Fibroblast of lung (primary cell): Measurements from ENCODE around the gene GLP2R. TPM values are rescaled to one million over a fixed set of nuclear protein-coding genes. Genes with fewer than 3 reads are reported as not detected.

ENCODE experiments used
- DNase-seq, 2 donors: peaks; one replicate each; pipeline versions ENCODE4 v3.0.0 to v3.0.0-alpha.2; 2010; ENCODE audit warnings: low read depth in 2 of 2
- H2AFZ ChIP-seq: 2 replicates; pipeline ENCODE4 v1.5.1; 2012; ENCODE audit warnings: low read length, control low read depth, inconsistent platforms
- H3K27ac ChIP-seq: 2 replicates; pipeline ENCODE4 v1.5.1; 2011; ENCODE audit warnings: low read length, control low read depth; ENCODE audit not compliant: insufficient read depth
- H3K27me3 ChIP-seq: 2 replicates; pipeline ENCODE4 v1.5.1; 2011; ENCODE audit warnings: mild to moderate bottlenecking, low read length; ENCODE audit not compliant: control insufficient read depth, insufficient read depth
- H3K36me3 ChIP-seq: 2 replicates; pipeline ENCODE4 v1.5.1; 2011; ENCODE audit warnings: low read length; ENCODE audit not compliant: control insufficient read depth, insufficient read depth
- H3K4me1 ChIP-seq: 2 replicates; pipeline ENCODE4 v1.5.1; 2011; ENCODE audit warnings: low read length; ENCODE audit not compliant: control insufficient read depth, insufficient read depth; ENCODE audit errors: extremely low read depth
- H3K4me2 ChIP-seq: 2 replicates; pipeline ENCODE4 v1.5.1; 2011; ENCODE audit warnings: low read length, control low read depth; ENCODE audit not compliant: insufficient read depth; ENCODE audit errors: extremely low read depth
- H3K4me3 ChIP-seq, 4 experiments: fragments of 200-600 bp in 1 of 4; sonication (generic) in 1 of 4; replicated peaks in 1 of 4; 2 replicates each; pipeline ENCODE4 v1.5.1; 2011 to 2016; ENCODE audit warnings: low read length in 4 of 4, low read depth in 3 of 4, mild to moderate bottlenecking in 3 of 4, control low read depth in 2 of 4, inconsistent platforms in 1 of 4, mixed read lengths in 1 of 4; ENCODE audit not compliant: insufficient read depth in 1 of 4; ENCODE audit errors: control extremely low read depth in 1 of 4
- H3K79me2 ChIP-seq: 2 replicates; pipeline ENCODE4 v1.5.1; 2012; ENCODE audit warnings: mild to moderate bottlenecking, low read length, inconsistent platforms; ENCODE audit not compliant: control insufficient read depth, insufficient read depth
- H3K9ac ChIP-seq: 2 replicates; pipeline ENCODE4 v1.5.1; 2011; ENCODE audit warnings: mild to moderate bottlenecking, low read length, control low read depth; ENCODE audit not compliant: insufficient read depth
- H3K9me3 ChIP-seq: 2 replicates; pipeline ENCODE4 v1.5.1; 2012; ENCODE audit warnings: low read depth, low read length; ENCODE audit not compliant: control insufficient read depth, insufficient read depth
- H4K20me1 ChIP-seq: 2 replicates; pipeline ENCODE4 v1.5.1; 2011; ENCODE audit warnings: low read length; ENCODE audit not compliant: control insufficient read depth, insufficient read depth; ENCODE audit errors: extremely low read depth
- CTCF ChIP-seq, 2 donors: IDR thresholded peaks in 1 of 2; conservative IDR thresholded peaks in 1 of 2; 1 replicate in 1 of 2; 2 replicates in 1 of 2; pipeline ENCODE4 v1.5.1; 2011 to 2012; ENCODE audit warnings: low read length in 2 of 2, control low read depth in 1 of 2, inconsistent platforms in 1 of 2, low read depth in 1 of 2, mild to moderate bottlenecking in 1 of 2
- EZH2 ChIP-seq: IDR thresholded peaks from 2 replicates; pipeline ENCODE4 v1.5.1; 2012; ENCODE audit warnings: low read length, control low read depth, mild to moderate bottlenecking; ENCODE audit errors: missing control alignments
- polyA plus RNA-seq, 2 donors: library from polyadenylated mRNA; depleted of rRNA in 1 of 2; stranded (reverse) in 1 of 2; unstranded in 1 of 2; fragments of >200 nt; gene quantifications; 2 replicates each; pipeline ENCODE4 v1.2.1, GENCODE V29; 2011 to 2012; ENCODE audit warnings: missing spikeins in 1 of 2
- total RNA-seq: library from RNA; depleted of rRNA; stranded (reverse); fragments of >200 nt; gene quantifications from 2 replicates; pipeline ENCODE4 v1.2.1, GENCODE V29; 2014

GLP2R gene
- total and polyA plus RNA-seq, 2 donors (not counting 1 experiment from before 2014, with no cell fraction given): not detected

DNA sequence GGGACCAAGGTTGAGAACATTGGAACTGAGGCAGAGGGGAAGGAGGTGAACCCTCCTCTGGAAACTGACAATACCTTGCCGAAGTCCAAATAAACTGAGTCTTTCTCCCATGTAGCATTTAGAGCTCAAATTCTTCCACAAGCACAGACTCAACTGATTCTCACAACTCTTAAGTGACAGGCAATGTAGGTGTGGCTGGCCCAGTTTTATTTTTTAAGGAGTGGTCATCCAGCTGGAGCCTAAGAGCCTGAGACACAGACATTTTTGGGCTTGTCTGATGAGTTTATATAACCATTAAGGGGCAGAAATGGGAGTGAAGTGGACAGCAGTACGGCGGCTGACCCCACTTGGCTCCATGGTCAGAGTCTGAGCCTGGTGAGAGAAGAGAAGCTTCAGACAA is 68.5 kb downstream of the GLP2R start:
- H3K36me3 ChIP-seq: no peaks in the 10 kb centered on the region
- no peaks in the 10 kb centered on the region for H3K79me2 ChIP-seq
- H2AFZ ChIP-seq: no peak overlapping the region
- no peak overlapping the region for H3K27ac ChIP-seq
- no peak overlapping the region for H3K4me2 ChIP-seq
- no peak overlapping the region for H3K9ac ChIP-seq
- H4K20me1 ChIP-seq: no peaks in the 10 kb centered on the region
- no peak overlapping the region for H3K4me3 ChIP-seq
- DNase-seq: no peak
- no peaks in the 10 kb centered on the region for H3K9me3 ChIP-seq
- no peaks in the 10 kb centered on the region for H3K4me1 ChIP-seq
- H3K27me3 ChIP-seq: no peaks in the 10 kb centered on the region
- TF ChIP-seq CTCF (conservative IDR thresholded peaks at IDR 0.05 in 1 of 2, IDR thresholded peaks at IDR 0.05 in 1 of 2; ENCODE audit: low read depth in 1 of 2, low read length in 2 of 2): no peak
- no peak for TF ChIP-seq EZH2

DNA sequence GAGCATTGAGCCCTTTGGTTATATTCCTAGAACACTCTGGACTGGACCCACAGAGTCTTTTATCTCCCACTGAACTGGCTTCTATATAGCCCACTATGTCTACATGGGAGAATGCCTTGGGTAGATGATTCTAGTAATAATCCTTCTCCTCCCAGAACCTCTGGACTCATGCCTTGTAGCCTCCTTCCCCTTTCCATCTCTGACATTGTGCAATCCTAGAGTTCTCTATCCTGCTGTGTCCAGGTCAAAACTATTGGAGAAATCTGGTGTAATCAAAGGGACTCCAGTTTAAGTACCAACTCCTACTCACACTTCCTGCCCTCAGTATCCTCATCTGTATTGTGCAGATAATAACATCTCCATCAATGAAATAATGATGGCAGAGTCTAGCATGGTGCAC is 70.2 kb downstream of the GLP2R start:
- no peaks in the 10 kb centered on the region for H3K36me3 ChIP-seq
- H4K20me1 ChIP-seq: no peaks in the 10 kb centered on the region
- H3K4me2 ChIP-seq: no peak overlapping the region

DNA sequence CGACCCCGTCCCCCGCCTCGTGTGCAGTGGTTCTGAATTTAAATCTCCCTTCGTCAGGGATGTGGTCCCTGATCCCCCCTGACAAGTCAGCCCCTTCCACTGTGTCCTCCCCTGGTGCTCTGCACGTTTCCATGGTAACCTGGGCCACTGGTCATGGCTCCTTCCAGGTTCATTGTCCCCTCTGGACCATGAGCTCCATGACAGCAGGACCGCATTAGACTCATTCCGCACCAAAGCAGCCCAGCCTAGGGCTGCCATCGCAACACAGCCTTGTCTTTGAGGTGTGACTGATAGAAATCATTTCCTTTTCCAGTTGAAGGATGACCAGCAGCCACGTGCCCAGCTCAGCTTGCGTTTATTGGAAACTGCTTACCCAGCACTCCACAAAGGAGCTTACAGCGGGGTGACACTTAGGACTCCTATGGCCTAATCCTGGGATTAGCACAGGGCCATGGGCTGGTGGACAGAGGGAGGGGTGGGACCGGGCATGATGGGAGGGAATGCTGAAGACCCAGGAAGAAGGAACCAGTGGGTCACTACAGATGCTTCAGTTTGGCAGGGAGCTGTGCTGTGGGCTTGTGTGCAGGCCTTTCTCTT is 71.7 kb downstream of the GLP2R start:
- Histone ChIP-seq H3K36me3 (no peaks in the 10 kb centered on the region), H3K27me3 (no peaks in the 10 kb centered on the region), H3K79me2 (no peaks in the 10 kb centered on the region), H3K27ac (no peak overlapping the region), H4K20me1 (no peaks in the 10 kb centered on the region), H3K4me2 (no peak overlapping the region), H3K4me1 (no peaks in the 10 kb centered on the region), H3K9ac (no peak overlapping the region), H2AFZ (no peak overlapping the region), H3K9me3 (no peaks in the 10 kb centered on the region), H3K4me3 (no peak overlapping the region)
- DNase-seq: no peak
- TF ChIP-seq EZH2 (no peak), CTCF (conservative IDR thresholded peaks at IDR 0.05 in 1 of 2, IDR thresholded peaks at IDR 0.05 in 1 of 2; ENCODE audit: low read depth in 1 of 2, low read length in 2 of 2) (no peak)

More for the DNA sequence above, 70.2 kb downstream of the GLP2R start:
- H3K79me2 ChIP-seq: no peaks in the 10 kb centered on the region
- no peak for TF ChIP-seq EZH2
- no peak for TF ChIP-seq CTCF (conservative IDR thresholded peaks at IDR 0.05 in 1 of 2, IDR thresholded peaks at IDR 0.05 in 1 of 2; ENCODE audit: low read depth in 1 of 2, low read length in 2 of 2)
- DNase-seq: no peak
- no peak overlapping the region for H3K27ac ChIP-seq
- no peak overlapping the region for H3K4me3 ChIP-seq
- no peaks in the 10 kb centered on the region for H3K27me3 ChIP-seq
- H2AFZ ChIP-seq: no peak overlapping the region
- H3K9me3 ChIP-seq: no peaks in the 10 kb centered on the region
- H3K4me1 ChIP-seq: no peaks in the 10 kb centered on the region
- H3K9ac ChIP-seq: no peak overlapping the region
